Measurements from ENCODE around the gene COL4A4.
A peak's percentile ranks its signal among the peaks of the same experiment; 100 is the strongest.
"Not testable (repeated sequence)": the region's sequence is repeated elsewhere in the genome, so short reads cannot be mapped to it uniquely, and the experiment has no call there.

Gene COL4A4

DNA sequence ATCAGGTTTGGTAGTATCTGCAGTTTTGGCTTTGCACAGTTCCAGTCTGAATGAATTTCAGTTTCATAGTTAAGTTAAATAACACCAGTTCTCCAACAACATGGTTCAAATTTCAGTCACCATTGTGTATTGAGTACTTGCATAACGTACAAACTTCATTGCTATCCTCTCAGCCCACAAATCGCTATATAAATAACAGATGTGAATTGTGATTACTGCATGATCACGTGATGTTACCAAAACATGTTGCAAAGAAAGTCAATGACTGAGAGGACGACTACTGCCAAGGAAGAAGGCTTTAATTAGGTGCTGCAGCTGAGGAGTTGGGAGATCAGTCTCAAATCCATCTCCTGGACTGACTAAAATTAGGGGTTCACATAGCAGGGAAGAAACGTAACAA is 48.2 kb downstream of the COL4A4 start:
- no peak for DNase-seq (ENCODE audit: low spot score)

DNA sequence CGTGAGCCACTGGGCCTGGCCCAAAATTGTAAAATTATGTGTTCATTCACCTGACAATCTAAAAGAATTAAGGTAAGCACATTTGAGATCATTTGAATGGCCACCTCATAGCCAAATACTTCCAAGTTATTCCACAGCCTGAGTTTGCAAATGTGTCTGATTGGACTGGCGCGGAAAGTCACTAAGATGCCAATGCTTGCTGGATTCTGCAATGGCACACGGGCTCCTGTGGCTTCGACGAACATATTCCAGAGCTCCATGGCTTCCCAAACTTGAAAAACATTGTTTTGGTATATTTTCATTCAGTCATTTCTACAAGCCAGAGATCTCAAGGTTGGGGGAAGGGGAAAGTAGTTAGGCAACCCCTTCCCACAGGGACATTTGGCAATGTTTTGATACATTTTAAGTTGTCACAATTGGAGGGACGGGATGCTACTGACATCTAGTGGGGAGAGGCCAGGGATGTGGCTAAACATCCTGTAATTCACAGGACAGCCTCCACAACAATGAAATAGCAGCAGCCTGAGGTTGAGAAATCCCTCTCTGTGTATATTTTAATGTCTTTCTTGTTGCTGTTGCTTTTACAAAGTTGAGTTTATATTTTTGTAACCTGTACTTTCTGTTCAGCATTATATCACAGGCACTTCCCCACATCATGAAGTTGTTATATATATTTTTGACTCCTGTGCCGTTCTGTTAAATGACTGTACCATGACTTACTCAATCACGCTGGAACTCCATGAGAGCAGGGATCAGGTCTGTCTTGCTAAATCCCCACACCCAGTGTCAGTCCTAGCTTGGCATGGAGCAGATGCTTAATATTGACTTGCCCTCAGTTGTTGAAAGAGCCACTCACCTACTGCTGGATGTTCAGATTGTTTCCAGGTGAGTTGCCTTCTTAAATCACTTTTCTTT is 56.9 kb downstream of the COL4A4 start:
- peak; percentile 73 for DNase-seq (ENCODE audit: low spot score)

DNA sequence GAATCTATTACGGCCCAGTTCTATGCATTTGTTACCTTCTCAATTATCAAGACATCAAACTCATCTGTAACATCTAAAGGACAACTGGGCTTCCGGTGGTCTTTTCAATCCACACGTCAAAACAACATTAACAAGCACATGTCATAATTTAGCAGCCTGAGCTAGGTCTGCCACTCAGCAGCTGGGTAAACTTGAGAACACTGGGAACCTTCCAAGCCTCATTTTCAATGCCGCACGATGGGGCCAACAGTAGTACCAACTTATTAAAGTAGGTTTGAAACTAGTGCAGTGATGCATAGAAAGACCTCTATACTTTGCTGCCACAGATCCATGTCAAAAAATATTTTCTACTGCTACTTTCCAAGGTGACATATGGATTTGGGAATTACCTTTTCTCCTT is 60.4 kb downstream of the COL4A4 start:
- DNase-seq (ENCODE audit: low spot score): no peak

DNA sequence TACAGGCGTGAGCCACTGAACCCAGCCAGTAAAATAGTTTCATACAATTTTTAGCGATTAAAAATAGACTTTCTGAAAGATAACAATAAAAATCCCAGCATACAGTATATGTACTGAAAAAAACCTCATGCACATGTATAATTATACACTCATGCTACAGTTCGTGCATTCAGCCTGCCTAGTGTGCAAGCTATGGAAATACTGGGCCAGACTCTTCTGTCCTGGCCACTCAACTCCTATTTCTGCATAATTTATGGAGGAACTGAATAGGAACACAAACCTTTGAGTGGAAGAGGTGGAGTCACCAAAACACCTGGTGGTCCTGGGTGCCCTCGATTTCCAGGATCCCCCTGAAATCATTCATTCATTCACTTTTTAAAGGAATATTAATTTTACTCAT is 64.7 kb downstream of the COL4A4 start:
- no peak for DNase-seq (ENCODE audit: low spot score)

DNA sequence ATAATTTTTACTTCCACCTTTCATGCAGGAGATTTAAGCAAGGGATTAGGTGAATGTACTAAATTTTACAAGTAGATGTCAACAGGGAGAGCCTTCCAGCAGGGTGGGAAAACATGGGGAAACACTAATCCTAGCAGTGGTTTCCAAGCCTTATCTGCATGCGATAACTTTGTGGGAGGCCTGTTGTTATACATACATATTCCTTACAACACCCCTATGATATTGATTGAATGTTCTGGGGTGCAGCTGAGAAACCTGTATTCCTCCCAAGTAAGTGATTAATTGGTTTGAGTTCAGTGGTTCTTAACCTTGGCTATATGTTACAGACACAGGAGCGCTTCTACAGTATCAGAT is 65.9 kb downstream of the COL4A4 start:
- no peak for DNase-seq (ENCODE audit: low spot score)

DNA sequence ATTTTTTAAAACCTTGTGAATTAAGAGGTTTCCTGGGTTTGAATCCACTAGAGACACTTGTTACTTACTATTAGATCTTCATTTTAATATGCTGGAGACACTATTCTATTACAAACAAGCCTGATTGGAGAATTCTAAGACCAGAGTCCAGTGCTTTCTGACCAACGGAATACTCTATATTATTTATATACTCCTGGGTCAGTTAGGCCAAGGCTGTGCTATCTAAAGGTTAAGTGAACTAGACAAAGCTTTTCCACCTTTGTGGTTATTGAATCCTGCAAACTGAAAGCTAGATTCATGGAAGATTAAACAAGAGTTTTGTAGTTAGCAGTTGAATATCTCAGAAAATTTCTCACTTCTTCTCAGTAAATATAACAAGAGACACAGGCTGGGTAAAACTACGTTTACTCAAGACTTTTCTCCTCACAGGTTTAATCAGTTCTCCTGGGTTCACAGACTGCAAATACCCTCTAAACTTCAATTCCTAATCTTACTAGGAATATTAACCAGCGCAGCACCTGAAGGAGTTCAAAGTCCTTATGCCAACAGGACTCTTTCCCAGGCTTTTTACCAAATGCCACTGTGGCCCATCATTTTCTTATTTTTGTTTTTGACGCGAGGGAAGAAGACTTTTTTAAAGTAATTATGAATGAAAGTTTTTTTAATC is 66.4 kb downstream of the COL4A4 start:
- no peak for DNase-seq (ENCODE audit: low spot score)

DNA sequence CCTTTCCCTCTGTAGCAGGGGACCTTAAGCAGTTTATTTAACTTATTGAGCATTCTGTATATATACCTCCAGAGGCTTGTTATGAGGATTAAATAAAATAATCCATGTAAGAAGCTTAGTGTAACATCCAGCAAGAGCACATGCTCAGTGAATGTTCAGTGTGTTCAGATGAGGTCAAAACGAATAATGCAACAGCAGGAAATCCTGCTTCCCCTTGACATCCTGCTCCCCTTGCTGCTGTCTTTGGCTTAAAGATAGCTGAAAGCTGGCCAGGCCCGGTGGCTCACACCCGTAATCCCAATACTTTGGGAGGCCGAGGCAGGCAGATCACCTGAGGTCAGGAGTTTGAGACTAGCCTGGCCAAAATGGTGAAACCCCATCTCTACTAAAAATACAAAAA is 68.7 kb downstream of the COL4A4 start:
- DNase-seq (ENCODE audit: low spot score): no peak

DNA sequence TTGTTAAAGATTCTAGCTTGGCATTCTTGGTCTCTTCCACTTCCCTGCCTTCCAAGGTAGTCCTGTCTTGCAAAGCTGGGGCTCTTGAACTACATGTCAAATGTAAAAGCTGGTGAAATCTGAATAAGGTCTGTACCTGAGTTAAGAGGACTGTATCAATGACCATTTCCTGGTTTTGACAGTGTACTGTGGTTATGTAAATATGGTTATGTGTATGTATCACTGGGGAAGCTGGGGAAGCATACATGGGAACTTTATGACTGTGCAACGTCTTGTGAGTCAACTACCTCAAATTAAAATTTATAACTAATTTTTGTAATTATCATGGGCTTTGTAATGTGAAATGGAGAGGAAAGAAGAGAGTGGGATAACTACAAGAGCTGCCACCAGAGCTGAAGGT is 81.7 kb downstream of the COL4A4 start:
- DNase-seq (ENCODE audit: low spot score): no peak

DNA sequence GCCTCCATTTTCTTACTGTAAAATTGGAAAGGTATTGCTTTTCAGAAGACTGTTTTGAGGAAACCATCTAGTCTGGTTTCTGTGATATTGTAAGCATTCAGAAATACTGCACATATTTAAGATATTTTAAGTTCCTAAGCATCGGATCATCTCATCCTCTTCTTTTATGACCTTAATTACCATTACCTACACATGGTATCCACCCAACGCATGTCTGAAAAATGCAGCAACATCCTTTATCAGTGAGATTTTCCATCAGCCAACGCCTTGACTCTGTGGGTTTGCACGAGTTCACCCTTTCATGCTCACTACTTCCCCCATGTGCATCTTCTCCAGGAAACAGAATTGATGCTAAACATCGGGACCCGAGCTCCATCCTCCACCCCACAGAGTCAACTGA is 84.3 kb downstream of the COL4A4 start:
- DNase-seq (ENCODE audit: low spot score): no peak

DNA sequence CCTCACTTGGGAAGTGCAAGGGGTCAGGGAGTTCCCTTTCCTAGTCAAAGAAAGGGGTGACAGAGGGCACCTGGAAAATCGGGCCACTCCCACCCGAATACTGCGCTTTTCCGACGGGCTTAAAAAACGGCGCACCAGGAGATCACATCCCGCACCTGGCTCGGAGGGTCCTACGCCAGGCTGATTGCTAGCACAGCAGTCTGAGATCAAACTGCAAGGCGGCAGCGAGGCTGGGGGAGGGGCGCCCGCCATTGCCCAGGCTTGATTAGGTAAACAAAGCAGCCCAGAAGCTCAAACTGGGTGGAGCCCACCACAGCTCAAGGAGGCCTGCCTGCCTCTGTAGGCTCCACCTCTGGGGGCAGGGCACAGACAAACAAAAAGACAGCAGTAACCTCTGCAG is 98.9 kb downstream of the COL4A4 start:
- DNase-seq (ENCODE audit: low spot score): not testable (repeated sequence)

DNA sequence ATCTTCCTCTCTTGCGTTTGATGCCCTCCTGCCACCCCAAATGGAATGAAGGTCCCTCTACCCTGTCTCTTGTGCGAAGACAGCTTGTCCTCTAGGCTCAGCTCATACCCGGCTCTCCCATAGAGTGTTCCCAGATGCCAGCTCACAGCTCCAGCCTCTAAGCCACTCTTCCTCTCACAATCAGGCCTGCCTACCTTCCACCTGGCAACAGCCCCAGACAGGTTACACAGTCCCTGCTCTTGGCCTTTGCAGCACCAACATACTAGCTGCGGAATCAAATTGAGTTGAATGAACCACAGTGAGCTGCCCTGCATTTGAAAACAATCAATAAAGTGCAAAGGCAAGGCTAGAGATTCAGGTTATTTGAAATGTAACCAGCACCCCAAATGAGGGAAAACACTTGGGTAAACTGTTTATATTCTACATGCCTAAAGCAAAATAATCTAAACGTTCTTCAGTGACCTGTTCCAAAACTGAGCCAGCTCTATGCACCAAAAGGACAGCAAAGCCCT is 105.1 kb downstream of the COL4A4 start:
- no peak for DNase-seq (ENCODE audit: low spot score)

DNA sequence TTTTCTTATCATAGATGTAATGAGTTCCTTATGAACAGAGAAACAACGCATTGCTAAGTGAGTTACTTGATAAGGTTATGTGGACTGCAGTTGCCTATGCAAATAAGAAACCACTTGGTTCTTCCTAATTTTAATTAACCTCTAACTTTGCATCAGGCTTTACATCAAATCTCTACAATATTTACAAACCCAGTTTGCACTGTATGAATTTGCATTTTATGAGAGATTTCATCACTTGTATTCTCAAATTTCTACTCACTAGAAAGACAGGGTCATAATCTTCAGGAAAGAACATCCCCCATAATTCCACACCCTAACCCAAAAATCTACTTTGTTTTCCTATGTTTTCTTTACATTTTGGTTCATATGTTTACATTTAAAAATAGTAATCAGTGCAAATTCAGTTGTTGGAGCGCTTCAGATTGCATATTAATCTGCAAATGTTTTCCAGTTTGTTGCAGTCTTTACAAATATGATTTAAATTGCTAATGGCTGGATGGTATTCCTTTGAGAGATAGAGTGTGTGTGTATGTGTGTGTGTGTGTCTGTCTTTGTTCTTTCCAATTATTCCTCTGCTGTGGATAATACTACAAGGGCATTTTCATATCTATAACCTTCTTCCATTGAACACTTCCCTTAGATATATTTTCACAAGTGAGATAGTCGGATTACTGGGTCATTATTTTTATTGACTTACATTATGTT is 106.1 kb downstream of the COL4A4 start:
- DNase-seq (ENCODE audit: low spot score): no peak

DNA sequence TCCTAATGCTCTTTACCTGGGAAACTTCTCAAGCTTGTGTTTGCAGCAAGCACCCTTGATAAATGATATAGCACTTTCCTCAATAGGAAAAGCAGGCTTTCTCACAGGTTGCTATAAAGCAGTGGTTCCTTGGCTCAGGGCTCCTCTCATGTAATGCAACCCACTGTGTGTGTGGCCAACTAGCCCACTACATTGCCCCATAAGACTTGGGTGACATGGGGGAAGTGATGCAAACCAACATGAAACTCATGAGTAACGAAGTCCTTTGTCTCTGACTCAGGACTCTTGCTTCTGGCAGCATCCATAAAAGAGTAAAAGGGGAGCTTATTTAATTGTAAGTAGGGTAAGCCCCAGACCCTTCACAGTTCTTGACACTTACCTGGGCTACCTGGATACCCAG is 106.9 kb downstream of the COL4A4 start:
- DNase-seq (ENCODE audit: low spot score): no peak

DNA sequence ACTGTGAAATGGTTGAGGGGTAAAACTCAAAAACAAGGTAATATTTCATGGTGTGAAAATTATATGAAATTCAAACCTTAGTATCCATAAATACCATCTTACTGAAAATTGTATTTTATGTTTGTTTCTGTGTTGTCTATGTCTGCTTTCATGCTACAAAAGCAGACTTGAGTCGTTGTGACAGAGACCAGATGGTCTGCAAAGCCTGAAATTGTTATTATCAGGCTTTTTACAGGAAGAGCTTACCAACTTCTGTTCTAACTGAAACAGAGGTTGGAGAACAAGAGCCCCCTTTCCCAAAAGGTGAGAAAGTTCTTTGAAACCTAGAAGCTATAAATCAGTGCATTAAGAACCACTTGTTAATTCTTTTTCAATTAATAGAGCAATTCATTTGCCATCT is 110.0 kb downstream of the COL4A4 start:
- no peak for DNase-seq (ENCODE audit: low spot score)

DNA sequence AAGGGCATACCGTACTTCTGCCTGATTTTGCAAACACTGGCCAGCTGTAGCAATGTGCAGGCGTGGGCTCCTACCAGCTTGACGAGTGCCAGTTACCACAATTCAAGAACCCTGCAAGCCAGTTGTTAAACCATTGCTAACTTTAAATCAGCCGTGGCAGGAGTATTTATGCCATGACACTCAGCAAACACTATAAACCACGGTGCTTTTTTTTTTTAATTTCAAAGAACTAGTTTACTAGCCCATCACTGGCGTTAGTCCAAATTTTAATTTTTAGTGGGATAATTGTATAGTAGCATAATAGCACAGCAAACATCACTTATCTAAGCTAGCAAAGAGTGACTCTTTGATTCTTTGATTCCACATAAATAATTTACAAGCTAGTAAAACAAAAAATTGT is 111.1 kb downstream of the COL4A4 start:
- DNase-seq (ENCODE audit: low spot score): no peak

DNA sequence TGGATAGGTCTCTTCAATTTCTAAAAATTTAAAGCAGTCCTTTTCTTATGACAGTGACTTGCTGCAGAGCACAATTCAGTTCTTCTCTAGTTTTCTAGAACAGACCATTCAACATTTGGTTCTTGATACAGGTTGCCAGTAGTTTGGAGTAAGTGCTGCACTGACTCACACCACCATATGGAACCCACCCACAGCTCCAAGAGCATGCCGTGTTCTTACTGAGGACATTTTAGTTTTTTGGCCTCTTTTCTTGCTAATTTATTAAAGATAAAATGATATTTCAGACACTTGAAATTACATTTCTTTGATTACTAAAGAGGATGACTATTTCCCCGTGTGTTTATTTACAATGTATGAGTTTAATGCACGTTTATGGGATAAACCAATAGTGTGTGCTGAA is 120.0 kb downstream of the COL4A4 start:
- no peak for DNase-seq (ENCODE audit: low spot score)

DNA sequence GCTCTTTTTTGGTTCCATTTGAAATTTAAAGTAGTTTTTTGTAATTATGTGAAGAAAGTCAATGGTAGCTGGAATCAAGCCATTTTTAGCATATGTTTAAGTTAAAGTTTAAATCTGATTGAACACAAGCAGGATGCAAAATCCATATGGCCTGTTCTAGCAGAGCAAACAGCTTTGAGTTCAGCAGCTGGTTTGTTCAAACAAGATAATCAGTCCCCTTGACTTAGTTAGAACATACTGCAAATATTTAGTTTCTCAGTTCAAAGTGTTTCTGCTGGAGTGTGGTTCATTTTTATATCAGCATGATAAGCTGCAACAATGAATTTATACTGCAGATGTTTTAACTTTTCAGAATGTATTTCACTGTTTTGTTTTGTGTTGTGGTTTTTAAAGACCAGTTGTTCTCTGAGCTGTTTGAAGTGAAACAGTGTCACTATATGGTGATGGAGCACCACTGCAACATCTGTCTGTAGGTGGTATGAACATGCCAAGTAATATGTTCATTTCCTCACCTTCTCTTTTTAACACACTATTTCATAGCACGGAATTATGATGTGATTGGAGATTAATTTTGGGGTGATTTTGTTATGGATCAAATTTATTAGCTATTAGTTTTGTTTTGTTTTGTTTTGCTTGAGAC is 125.3 kb downstream of the COL4A4 start:
- DNase-seq (ENCODE audit: low spot score): no peak

DNA sequence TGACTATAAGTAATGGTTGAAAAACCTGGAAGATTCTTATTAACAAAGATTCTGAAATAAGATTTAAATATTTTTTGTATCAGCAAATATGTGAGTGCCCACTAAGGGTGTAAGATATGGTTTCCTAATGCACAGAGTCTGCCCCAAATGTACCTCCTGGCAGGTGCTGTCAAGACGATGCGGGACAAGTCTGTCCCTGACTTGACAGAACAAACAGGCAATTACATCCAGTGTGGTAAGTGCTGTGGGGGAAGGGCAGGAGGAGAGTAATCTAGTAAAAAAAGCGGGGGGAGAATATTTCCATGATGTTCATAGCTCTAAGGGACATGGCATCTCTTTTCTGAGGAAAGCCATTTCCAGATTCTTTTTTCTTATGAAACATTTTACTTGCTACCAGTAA is 127.5 kb downstream of the COL4A4 start:
- no peak for DNase-seq (ENCODE audit: low spot score)

DNA sequence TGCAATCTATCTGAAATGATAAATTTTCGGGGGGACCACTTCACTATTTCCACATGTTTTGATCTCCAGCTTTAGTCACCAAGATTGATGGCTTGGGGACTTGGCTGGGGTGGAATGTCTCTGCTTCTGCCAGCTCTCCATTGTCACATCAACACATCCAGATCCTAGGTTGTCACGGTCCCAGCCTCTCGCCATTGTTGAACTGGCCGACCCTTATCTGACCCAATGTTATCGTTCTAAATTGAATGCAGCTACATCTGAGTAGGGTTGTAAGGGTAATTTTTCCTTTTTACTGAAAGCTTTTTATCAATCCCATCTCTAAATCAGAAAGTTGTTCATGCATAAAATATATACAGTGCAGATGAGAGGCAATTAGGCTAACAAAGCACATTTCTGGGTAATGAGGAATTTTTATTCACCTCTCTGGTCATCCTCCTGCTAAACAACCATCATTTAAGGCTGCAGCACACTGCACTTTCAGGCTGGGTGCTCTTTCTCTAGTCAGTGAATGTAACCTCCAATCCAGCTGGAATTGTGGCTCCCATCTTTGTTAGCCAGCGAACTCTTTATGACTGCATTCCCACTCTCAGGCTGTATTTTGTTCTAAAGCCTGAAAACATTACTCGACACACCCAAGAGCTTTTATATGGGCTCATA is 128.2 kb downstream of the COL4A4 start:
- DNase-seq (ENCODE audit: low spot score): no peak

DNA sequence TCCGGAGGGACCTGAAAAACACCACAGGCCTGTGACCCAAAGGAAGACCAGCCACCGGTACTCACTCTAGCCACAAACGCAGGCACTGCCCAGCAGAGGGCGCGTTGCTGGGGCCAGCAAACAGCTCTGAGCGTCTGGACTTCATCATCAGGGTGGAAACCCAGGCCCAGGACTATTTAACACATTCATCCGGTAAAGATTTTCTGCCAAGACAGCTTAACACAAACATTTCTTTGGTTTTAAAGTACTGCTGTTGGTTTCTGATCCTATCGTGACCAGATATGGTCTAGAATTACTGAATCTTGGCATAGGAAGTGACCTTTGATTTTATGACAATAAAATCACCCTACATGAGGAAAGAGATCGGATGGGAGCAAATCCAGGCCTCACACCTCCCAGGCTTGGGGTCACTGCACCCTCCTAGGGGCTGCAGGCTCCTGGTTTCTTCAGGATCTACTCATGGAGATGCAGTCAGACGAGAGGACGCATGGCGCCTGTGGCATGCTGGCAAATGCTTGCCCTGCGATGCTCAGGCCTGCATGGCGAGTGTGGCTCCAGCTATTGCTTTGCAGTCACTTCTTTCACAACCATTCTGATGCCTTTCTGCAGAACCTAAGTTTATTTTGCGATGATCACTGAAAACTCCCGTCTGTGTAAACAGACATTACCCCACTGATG is 130.4 kb downstream of the COL4A4 start:
- no peak for DNase-seq (ENCODE audit: low spot score)

DNA sequence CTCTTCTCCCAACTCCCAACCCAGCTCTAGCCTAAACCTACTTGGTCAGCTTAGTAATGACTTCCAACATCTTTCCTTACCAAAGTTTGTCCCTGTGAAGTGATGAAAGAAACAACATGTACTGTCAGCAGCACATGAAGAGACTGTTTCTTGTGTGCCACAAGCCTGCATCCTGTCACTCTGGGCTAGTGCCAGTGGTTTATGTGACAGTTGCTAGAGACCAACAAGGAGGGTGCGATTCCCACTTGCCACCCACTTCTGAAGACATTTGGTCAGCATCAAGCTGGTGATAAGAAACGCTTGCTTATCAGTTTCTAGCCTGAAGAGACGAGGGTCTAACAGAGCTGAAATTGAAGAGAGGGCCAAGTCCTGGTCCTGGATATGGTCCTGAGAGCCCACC is 132.6 kb downstream of the COL4A4 start:
- no peak for DNase-seq (ENCODE audit: low spot score)
